A549 (cell line): ENCODE results near the gene GM2A.

Source experiments
- CHD2 ChIP-seq: fragments of 150-350 bp; IDR thresholded peaks from 2 replicates; pipeline ENCODE4 v1.6.1; 2014; ENCODE audit warnings: low read length; ENCODE audit not compliant: partially characterized antibody
- JUNB ChIP-seq: fragments of >200 bp; sonication (Bioruptor Twin); formaldehyde crosslinking; IDR thresholded peaks from 2 replicates; pipeline ENCODE4 v1.6.1; 2016
- KDM5A ChIP-seq: fragments of 200-600 bp; sonication (generic); IDR thresholded peaks from 2 replicates; pipeline ENCODE4 v1.6.1; 2016; ENCODE audit warnings: antibody characterized with exemption, mild to moderate bottlenecking
- MYC ChIP-seq: IDR thresholded peaks from 2 replicates; pipeline ENCODE4 v1.6.1; 2012; ENCODE audit warnings: mild to moderate bottlenecking, inconsistent platforms, low read length, improper control_type of control experiment, borderline replicate concordance
- POLR2A ChIP-seq: IDR thresholded peaks from 2 replicates; pipeline ENCODE4 v1.6.1; 2012; ENCODE audit warnings: mild to moderate bottlenecking, low read length
- ZC3H11A ChIP-seq: fragments of 450-650 bp; IDR thresholded peaks from 2 replicates; pipeline ENCODE4 v1.6.1; 2014; ENCODE audit warnings: antibody characterized with exemption, mild to moderate bottlenecking
- TF ChIP-seq, protein P1 (sequence below): IDR thresholded peaks from 2 replicates; pipeline ENCODE4 v1.6.1; 2012
- TF ChIP-seq, protein P2 (sequence below): fragments of >200 bp; sonication (Bioruptor Twin); formaldehyde crosslinking; IDR thresholded peaks from 3 replicates; pipeline ENCODE4 v1.5.1; 2016

DNA sequence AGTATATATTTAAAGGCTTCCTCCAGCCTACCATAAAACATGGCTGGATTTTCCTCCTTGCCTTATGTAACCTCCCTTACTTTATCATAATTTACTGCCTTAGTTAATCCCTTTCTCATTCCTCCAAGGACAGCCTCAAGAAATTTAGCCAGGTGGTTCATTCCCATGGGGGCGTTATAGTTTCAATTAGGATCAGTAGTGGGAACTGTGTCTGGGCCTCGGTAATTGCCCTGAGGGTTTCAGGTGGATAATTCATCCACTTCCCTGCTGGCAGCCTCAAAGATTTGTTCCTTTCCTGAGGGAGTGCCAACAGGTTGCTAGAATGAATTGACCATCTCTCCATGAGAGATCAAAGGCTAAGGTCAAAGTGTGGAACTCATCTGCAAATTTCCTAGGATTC lies 4.3 kb upstream of the GM2A start:
- TF ChIP-seq, protein P1, sequence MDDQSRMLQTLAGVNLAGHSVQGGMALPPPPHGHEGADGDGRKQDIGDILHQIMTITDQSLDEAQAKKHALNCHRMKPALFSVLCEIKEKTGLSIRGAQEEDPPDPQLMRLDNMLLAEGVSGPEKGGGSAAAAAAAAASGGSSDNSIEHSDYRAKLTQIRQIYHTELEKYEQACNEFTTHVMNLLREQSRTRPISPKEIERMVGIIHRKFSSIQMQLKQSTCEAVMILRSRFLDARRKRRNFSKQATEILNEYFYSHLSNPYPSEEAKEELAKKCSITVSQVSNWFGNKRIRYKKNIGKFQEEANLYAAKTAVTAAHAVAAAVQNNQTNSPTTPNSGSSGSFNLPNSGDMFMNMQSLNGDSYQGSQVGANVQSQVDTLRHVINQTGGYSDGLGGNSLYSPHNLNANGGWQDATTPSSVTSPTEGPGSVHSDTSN: no peak
- TF ChIP-seq CHD2 (no peak), MYC (no peak), POLR2A (no peak), JUNB (no peak), KDM5A (no peak), ZC3H11A (no peak)
- TF ChIP-seq, protein P2, sequence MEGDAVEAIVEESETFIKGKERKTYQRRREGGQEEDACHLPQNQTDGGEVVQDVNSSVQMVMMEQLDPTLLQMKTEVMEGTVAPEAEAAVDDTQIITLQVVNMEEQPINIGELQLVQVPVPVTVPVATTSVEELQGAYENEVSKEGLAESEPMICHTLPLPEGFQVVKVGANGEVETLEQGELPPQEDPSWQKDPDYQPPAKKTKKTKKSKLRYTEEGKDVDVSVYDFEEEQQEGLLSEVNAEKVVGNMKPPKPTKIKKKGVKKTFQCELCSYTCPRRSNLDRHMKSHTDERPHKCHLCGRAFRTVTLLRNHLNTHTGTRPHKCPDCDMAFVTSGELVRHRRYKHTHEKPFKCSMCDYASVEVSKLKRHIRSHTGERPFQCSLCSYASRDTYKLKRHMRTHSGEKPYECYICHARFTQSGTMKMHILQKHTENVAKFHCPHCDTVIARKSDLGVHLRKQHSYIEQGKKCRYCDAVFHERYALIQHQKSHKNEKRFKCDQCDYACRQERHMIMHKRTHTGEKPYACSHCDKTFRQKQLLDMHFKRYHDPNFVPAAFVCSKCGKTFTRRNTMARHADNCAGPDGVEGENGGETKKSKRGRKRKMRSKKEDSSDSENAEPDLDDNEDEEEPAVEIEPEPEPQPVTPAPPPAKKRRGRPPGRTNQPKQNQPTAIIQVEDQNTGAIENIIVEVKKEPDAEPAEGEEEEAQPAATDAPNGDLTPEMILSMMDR: no peak
